DOHH2 (cell line): Measurements from ENCODE around the gene STX8.

Experiments
- EZH2phosphoT487 ChIP-seq: fragments of 200-600 bp; sonication (generic); IDR thresholded peaks from 2 replicates; pipeline ENCODE4 v1.6.1; 2017; ENCODE audit warnings: borderline replicate concordance, mild to moderate bottlenecking, antibody characterized with exemption, low read length, moderate library complexity, mixed read lengths
- TF ChIP-seq, protein P1 (sequence below): fragments of 200-600 bp; sonication (generic); IDR thresholded peaks from one replicate; pipeline ENCODE4 v1.5.1; 2014; ENCODE audit warnings: antibody characterized with exemption, mild to moderate bottlenecking, low read depth, low read length; ENCODE audit not compliant: poor library complexity, severe bottlenecking

GRCh38 chr17:9221147-9221921 lies 354.3 kb downstream of the STX8 start:
- TF ChIP-seq, protein P1, sequence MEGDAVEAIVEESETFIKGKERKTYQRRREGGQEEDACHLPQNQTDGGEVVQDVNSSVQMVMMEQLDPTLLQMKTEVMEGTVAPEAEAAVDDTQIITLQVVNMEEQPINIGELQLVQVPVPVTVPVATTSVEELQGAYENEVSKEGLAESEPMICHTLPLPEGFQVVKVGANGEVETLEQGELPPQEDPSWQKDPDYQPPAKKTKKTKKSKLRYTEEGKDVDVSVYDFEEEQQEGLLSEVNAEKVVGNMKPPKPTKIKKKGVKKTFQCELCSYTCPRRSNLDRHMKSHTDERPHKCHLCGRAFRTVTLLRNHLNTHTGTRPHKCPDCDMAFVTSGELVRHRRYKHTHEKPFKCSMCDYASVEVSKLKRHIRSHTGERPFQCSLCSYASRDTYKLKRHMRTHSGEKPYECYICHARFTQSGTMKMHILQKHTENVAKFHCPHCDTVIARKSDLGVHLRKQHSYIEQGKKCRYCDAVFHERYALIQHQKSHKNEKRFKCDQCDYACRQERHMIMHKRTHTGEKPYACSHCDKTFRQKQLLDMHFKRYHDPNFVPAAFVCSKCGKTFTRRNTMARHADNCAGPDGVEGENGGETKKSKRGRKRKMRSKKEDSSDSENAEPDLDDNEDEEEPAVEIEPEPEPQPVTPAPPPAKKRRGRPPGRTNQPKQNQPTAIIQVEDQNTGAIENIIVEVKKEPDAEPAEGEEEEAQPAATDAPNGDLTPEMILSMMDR, result no peak
- TF ChIP-seq EZH2phosphoT487, result no peak
